GM18858 (cell line): Measurements from ENCODE around the gene SNRNP27.
"Not testable (repeated sequence)": the region's sequence is repeated elsewhere in the genome, so short reads cannot be mapped to it uniquely, and the experiment has no call there.

ENCODE experiments used
- ATAC-seq: cut with Tn5 transposase; IDR thresholded peaks from one replicate; pipeline ENCODE4 v1.9.1; 2021; ENCODE audit not compliant: unreplicated experiment

The SNRNP27 gene, protein sequence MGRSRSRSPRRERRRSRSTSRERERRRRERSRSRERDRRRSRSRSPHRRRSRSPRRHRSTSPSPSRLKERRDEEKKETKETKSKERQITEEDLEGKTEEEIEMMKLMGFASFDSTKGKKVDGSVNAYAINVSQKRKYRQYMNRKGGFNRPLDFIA

DNA sequence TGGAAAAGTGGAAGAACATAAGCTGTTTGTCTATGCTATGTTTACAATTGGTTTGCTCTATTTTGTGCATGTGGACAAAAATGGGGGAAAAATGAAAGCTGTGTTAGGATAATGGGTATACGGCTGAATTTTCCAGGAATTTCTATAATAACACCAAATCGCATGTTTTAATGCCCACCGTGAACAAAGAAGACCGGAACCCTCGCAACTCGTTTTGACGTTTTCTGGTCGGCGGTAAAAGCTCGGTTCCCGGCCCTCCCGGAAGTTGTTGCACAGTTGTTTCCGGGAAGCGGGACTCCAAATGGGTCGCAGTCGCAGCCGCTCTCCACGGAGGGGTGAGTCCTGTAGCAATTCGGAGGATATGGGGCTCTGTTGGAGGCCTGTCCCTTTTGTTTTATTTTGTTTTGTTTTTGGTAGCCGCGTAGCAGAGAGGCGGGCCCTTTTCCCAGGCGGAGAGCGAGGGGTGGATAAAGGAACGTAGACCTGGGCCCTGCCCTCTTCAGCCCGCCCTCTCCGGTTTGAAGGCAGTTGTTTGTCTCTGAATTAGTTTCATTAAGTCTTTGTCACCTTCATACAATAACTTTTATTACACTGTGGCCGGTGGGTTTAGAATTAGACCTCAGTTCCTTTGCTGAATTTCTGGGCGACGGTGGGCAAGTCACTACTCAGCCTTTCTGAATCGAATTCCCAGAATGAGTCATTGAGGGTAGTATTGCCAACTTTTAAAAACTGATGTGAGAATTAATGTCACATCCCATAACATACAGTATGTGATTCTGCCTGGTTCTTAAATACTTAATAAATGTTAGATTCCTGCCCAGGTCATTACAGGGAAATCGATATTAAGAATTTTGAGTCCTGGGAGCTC is at the start of gene SNRNP27:
SNRNP27 (plus strand) TSS at position 273 of the 868 bp plus-strand sequence; CDS start at position 302, 29 bp downstream.
- peak; percentile 64 for ATAC-seq

DNA sequence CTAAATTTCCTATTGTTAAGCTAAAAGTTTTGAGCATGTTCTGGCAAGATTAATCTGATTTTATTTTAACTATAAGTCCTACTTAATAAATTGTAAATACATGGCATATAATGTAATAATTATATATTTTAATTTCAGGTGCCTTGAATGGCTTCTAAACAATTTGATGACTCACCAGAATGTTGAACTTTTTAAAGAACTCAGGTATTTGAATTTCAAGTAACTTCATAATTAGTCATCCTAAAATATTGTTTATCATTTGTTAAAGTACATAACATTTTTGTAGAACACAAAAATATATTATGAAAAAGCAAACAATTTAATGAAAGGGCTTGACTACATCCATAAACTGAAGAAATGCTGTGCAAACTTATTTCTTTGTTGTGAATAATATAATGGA is 49.8 kb upstream of the SNRNP27 start:
- no peak for ATAC-seq

DNA sequence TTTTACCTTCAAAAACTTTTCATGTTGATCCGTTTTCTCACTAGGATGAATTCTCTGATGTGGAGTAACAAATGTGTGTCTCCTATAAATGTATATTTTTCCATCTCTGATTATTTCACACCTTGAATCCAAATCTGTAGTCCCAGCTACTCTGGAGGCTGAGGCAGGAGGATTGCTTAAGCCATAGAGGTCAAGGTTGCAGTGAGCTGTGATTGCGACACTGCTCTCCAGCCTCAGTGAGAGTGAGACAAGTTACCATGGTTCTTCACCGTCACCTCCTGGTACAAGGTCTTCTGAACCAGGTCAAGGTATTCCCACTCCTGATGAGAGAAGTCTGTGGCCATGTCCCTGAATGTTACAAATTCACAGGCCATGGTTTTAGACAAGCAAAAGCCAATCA is 49.2 kb upstream of the SNRNP27 start:
- ATAC-seq: no peak

DNA sequence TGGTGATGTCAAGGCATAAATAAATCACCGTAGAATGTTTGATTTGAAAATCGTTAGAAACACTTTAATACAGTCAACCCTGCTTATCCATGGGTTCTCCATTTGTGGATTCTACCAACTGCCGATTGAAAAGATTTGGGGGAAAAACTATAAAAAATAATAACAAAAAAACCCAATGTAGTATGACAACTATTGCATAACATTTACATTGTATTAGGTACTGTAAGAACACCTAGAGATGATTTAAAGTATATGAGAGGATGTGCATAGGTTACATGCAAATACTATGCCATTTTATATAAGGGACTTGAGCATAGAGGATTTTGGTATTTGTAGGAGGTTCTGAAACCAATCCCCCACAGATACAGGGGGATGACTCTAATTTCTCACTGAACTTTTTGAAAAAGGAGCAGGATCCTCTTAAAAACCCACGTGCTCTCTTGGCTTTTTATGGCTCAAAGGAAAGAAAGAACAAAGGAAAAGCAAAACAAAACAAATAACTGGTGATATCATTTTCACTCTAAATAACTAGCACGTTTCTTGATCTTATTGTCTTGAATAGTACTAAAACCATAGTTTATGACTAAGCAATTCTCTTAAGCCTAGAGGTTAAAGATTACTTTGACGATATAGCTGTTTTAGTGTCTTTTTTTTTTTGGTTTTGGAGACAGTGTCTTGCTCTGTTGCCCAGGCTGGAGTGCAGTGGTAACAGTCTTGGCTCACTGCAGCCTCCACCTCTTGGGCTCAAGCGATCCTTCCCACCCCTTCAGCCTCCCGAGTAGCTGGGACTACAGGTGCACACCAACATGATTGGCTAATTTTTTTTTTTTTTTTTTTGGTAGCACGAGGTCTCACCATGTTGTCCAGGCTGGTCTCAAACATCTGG is 47.3 kb upstream of the SNRNP27 start:
- ATAC-seq: no peak

DNA sequence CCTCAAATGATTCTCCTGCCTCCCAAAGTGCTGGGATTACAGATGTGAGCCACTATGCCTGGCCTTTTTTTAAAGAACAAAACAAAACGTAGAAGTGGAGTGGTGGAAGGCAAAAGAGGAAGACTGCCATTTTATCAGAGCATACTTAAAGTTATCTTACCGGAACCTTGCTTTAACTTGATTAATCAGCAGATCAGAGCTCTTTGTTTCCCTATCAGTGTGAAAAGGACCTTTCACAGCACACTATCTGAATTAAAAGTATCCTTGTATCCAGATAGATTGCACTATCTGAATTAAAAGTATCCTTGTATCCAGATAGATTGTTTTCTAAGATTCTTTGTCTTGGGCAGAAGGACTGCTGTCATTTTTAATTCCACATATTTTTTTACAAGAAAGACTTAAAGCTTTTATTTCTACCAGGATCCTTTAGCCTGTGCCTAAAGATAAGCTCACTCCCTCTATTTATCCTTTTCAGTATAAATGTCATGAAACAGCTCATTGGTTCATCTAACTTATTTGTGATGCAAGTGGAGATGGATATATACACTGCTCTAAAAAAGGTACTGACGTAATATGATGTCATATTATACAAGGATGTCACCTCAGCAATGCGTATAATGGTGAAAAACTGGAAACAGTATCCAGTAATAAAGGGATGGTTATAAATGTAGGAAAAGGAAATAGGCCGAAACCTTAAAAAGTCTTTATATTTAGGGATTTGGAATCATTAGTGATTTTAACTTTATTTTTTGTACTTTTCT is 46.5 kb upstream of the SNRNP27 start:
- ATAC-seq: no peak

DNA sequence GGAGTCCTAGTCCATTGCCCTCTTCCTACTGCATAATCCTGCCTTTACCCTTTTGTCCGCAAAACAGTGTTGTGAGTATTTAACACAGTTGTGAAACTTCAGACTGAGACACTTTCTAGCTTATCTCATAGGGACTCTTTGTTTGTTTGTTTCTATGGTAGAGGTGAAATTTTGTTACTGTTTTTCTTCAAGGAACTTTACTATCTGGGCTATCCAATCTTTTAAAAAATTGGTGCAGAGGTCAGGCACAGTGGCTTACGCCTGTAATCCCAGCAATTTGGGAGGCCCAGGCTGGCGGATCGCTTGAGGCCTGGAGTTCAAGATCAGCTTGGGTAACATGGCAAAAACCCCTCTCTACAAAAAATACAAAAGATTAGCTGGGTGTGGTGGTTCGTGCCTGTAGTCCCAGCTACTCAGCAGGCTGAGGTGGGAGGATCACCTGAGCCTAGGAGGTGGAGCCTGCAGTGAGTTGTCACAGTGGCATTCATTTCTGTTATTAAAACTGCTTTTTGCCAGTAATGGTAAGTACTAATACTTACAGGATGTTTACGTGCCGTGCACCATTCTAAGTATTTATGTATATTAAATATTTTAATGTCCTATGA is 45.5 kb upstream of the SNRNP27 start:
- no peak for ATAC-seq

DNA sequence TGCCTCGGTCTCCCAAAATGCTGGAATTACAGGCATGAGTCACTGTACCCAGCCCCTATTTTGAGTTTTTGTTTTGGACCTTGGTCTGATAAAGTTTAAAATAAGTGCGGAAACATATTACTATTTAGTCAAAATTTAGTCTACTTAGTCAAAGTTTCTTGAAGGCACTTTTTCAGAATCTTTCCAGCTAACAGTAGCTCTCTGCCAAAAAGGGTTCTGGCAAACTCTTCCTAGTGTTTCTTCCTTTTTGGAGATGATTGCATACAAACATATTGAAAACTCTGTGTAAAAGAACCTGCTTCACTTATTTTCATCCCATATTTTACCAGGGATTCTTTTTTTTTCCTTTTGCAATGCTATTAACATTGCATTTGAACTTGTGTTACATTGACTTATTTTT is 35.5 kb upstream of the SNRNP27 start:
- ATAC-seq: no peak

DNA sequence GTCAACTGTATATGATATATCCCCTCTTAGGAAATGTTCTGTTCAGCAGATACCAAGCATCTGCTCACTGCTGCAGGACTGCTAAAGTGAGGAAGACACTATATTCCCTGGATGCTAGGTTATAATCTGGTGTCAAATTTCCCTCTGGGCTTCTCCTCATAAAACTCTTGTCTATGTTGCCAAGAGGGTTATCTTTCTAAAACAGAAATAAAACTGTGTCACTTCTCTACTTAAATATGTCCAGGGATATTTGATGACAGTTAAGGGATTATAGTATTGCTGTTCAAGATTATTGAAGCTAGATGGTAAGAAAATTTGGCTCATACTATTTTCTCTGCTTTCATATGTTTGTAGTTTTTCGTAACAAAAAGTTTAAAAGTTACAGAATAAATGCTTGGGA is 30.5 kb upstream of the SNRNP27 start:
- no peak for ATAC-seq

DNA sequence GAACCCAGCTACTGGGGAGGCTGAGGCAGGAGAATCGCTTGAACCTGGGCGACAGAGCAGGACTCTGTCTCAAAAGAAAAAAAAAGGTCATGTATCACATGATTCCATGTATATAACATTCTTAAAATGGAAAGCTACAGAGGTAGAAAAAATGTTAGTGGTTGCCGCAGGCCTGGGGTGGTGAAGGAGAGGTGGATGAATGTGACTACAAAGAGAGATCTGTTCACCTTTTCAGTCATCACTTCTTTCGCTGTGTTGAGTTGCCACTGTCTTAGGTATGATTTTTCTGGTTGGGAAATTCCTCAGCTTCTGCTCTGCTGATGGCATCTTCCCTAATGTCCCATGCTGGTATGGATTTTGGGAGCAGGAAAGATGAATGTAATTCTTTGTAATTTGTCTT is 5.3 kb upstream of the SNRNP27 start:
- no peak for ATAC-seq

DNA sequence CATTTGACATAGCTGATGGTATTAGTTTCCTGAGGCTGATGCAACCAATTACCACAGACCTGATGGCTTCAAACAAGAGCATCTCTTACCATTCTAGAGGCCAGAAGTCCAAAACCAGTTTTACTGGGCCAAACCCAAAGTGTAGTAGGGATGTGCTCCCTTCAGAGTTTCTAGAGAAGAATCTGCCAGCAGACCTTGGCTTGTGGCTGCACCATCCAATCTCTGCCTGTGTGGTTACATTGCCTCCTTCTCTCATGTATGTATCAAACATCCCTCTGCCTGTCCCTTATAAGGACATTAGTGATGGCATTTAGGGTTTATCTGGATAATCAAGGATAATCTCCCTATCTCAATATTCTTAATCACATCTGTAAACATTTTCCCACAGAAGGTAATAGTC is 4.5 kb upstream of the SNRNP27 start:
- no peak for ATAC-seq

DNA sequence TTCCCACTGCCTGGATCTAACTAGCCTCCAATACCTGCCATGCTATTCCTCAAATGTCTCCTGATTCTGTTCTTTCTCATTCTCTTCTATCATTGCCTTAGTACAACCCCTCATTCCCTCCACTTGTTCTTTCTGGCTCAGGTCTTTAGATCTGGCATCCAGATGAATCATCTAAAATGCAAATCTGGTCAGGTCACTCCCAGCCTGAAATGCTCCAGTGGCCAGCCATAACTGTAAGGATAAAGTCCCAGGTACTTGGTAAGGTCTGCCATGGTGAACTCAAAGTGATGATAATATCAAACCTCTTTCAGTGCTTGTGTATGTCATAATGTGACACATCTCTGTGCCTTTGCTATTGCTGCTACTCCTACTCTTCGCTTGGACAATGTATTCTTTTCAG is 2.9 kb upstream of the SNRNP27 start:
- ATAC-seq: no peak

DNA sequence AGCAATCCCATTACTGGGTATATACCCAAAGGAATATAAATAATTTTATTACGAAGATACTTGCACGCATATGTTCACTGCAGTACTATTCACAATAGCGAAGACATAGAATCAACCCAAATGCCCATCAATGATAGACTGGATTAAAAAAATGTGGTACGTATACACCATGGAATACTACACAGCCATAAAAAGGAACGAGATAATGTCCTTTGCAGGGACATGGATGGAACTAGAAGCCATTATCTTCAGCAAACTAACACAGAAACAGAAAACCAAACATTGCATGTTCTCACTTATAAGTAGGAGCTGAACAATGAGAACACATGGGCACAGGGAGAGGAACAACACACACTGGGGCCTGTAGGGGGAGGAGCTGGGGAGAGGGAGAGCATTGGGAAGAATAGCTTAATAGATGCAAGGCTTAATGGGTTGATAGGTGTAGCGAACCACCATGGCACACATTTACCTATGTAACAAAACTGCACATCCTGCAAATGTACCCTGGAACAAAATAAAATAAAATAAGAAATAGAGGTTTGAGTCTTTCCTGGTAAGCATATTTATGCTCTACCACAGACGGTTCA is 825 bp upstream of the SNRNP27 start:
- not testable (repeated sequence) for ATAC-seq

DNA sequence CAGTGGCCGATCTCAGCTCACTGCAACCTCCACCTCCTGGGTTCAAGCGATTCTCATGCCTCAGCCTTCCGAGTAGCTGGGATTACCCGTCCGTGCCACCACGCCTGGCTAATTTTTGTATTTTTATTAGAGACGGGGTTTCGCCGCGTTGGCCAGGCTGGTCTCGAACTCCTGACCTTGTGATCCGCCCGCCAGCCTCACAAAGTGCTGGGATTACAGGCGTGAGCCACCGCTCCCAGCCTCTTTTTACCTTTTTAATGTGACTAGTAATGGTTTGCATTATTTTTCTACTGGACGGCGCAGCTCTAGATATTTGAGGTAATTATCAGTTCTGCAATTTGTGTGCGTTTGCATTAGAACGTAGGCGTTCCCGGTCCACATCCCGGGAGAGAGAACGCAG is 981 bp downstream of the SNRNP27 start:
- ATAC-seq: not testable (repeated sequence)

DNA sequence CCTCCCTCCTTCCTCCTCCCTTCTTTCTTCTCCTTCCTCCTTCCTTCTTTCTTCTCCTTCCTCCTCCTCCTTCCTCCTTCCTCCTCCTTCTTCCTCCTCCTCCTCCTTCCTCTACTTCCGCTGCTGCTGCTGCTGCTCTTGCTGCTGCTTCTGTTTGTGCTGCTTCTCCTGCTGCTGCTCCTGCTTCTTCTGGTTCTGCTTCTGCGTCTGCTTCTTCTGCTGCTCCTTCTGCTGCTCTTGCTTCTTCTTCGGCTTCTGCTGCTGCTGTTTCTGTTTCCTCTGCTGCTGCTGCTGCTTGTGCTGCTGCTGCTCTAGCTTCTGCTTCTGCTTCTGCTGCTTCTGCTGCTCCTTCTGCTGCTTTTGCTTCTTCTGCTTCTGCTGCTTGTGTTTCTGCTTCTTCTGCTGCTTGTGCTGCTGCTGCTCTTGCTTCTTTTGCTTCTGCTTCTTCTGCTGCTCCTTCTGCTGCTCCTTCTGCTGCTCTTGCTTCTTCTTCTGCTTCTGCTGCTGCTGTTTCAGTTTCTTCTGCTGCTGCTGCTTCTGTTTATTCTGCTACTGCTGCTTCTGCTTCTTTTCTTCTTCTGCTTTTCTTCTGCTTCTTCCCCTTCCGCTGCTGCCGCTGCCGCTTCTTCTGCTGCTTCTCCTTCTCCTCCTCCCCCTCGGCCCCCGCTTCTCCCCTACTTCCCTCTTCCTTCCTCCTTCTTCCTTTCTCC is 8.6 kb downstream of the SNRNP27 start:
- ATAC-seq: no peak

DNA sequence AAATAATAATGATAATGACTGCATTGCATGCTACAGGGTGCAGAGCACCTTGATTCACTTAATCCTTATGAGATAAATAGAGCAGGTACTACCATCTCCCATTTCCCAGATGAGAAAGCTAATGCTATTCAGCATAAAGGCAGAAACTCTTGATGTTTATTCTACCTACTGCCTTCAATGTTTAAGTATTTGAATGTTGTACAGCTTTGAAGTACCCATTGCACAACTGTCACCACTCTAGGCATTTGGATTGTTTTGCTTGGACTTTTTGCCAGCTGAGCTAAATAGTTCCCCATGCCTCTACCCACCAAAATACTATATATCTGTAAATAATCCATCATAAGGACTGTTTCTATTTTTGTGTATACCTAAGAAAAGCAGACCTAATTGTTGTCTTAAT is 13.5 kb downstream of the SNRNP27 start:
- no peak for ATAC-seq

DNA sequence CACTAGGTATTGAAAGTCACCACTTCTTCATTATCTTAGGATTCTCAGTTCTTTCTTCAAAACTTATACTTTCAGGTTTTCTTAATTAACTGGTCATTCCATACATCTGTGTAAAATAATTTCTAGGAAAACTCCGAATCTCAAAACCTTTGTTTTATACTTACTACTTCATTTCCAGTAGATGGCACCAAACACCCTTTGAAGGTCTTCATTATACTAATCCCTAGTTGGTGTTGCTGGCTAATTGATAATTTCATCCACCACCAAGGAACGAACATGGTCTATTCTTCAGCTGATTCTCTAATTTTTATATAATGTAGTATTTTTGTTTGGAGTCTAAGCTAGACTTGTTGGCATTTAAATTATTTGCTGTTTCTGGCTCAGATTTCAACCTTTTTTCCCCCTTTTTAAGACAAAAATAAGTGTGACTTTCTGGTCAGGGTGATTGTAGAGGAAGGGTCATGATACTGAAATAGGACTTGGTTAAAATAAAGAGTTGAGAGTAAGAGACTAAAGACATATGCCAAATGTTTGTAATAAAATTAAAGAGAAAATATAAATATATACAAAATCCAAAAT is 18.3 kb downstream of the SNRNP27 start:
- no peak for ATAC-seq

DNA sequence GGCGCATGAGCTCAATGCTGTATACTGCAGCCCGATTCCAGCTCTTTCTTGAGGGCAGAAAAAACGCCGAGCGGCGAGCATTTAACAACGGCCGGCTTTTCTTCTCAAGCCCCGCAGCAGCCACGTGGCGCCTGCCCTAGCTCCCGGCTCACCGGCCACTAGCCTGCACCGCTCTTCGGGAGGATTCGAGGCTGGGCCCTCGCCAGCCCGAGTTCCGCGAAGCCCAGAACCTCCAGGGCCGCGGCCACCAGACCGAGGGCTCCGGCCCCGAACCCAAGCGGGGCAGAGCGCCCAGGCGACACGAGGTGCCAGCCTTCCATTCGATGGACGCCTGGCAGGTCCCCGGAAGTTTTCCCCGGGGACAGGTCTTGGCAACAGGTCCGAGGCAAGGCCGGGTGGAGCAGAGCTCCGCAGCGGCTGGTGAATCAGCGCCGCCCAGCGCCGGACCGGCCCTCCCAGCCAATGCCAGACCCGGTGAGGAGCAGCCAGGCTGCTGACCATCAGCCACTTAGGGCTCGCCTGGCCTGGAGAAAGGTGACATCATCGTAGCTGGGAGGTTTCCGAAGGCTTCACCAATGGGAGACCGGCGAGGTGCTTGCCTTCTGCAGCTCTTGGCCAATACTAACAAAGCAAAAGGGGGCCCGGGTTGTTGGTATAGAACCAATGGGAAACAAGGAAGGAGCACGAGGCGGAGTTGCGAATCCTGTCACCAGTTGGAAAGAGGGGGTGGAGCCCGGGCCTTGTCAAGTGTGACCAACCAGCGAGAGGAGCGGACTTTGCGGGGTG is 20.6 kb downstream of the SNRNP27 start:
- ATAC-seq: peak; percentile 88
